ENCODE results near the gene REXO1.
"Not testable (repeated sequence)": the region's sequence is repeated elsewhere in the genome, so short reads cannot be mapped to it uniquely, and the experiment has no call there.

The REXO1 gene

GRCh38 chr19:1848399-1849131 is at the start of gene REXO1:
Gene REXO1 (minus strand): TSS chr19:1848483. CDS start chr19:1848358, 125 bp downstream.
- no peaks in the 10 kb centered on the region for H3K27me3 ChIP-seq (ENCODE audit: control insufficient read depth, insufficient read depth, low read length)
- H3K27ac ChIP-seq (ENCODE audit: low read length): no peak within 1 kb of the TSS
- H3K36me3 ChIP-seq (ENCODE audit: control insufficient read depth, insufficient read depth, low read length): no peaks in the 10 kb centered on the region
- no CpG with 5 or more reads among the region's 60 CpGs for WGBS (ENCODE audit: insufficient coverage, insufficient read length)
- H3K9me3 ChIP-seq (ENCODE audit: control insufficient read depth, insufficient read depth, low read length): no peaks in the 10 kb centered on the region
- DNase-seq (ENCODE audit: low read depth, low spot score): peak; percentile 82
- H3K4me1 ChIP-seq (ENCODE audit: control insufficient read depth, insufficient read depth, low read length): peaks cover 9% of the 10 kb centered on the region; the same call in 1 of the 2 replicates
- H3K4me3 ChIP-seq (ENCODE audit: low read length): peak within 1 kb of the TSS; percentile 86

- Histone ChIP-seq H3K27me3 (ENCODE audit: control insufficient read depth, insufficient read depth, low read length) (no peaks in the 10 kb centered on the region), H3K27ac (ENCODE audit: low read length) (no peak overlapping the region), H3K4me1 (ENCODE audit: control insufficient read depth, insufficient read depth, low read length) (peaks cover 2% of the 10 kb centered on the region; the same call in 1 of the 2 replicates), H3K36me3 (ENCODE audit: control insufficient read depth, insufficient read depth, low read length) (no peaks in the 10 kb centered on the region), H3K9me3 (ENCODE audit: control insufficient read depth, insufficient read depth, low read length) (no peaks in the 10 kb centered on the region), H3K4me3 (ENCODE audit: low read length) (no peak overlapping the region)
- DNase-seq (ENCODE audit: low read depth, low spot score): no peak
- no CpG with 5 or more reads among the region's 13 CpGs for whole genome bisulfite sequencing (ENCODE audit: insufficient coverage, insufficient read length)
These were observed 48.2 kb upstream of the REXO1 start for GRCh38 chr19:1896508-1896907.

- Histone ChIP-seq H3K4me1 (ENCODE audit: control insufficient read depth, insufficient read depth, low read length) (peaks cover 2% of the 10 kb centered on the region; the same call in 1 of the 2 replicates), H3K9me3 (ENCODE audit: control insufficient read depth, insufficient read depth, low read length) (no peaks in the 10 kb centered on the region), H3K27ac (ENCODE audit: low read length) (no peak overlapping the region), H3K36me3 (ENCODE audit: control insufficient read depth, insufficient read depth, low read length) (no peaks in the 10 kb centered on the region), H3K27me3 (ENCODE audit: control insufficient read depth, insufficient read depth, low read length) (no peaks in the 10 kb centered on the region), H3K4me3 (ENCODE audit: low read length) (no peak overlapping the region)
- WGBS (ENCODE audit: insufficient coverage, insufficient read length): no CpG with 5 or more reads among the region's 17 CpGs
- no peak for DNase-seq (ENCODE audit: low read depth, low spot score)
These were observed 45.5 kb upstream of the REXO1 start for GRCh38 chr19:1893791-1894190.

GRCh38 chr19:1889907-1890306 is 41.6 kb upstream of the REXO1 start:
- no peaks in the 10 kb centered on the region for H3K4me1 ChIP-seq (ENCODE audit: control insufficient read depth, insufficient read depth, low read length)
- H3K36me3 ChIP-seq (ENCODE audit: control insufficient read depth, insufficient read depth, low read length): no peaks in the 10 kb centered on the region
- no peaks in the 10 kb centered on the region for H3K9me3 ChIP-seq (ENCODE audit: control insufficient read depth, insufficient read depth, low read length)
- no peaks in the 10 kb centered on the region for H3K27me3 ChIP-seq (ENCODE audit: control insufficient read depth, insufficient read depth, low read length)
- no peak for DNase-seq (ENCODE audit: low read depth, low spot score)
- H3K27ac ChIP-seq (ENCODE audit: low read length): no peak overlapping the region
- no peak overlapping the region for H3K4me3 ChIP-seq (ENCODE audit: low read length)
- WGBS (ENCODE audit: insufficient coverage, insufficient read length): no CpG with 5 or more reads among the region's 1 CpG

- WGBS (ENCODE audit: insufficient coverage, insufficient read length): no CpG with 5 or more reads among the region's 5 CpGs
These were observed 40.1 kb upstream of the REXO1 start for GRCh38 chr19:1888385-1888784.

GRCh38 chr19:1886360-1886759 is 38.1 kb upstream of the REXO1 start:
- H3K27me3 ChIP-seq (ENCODE audit: control insufficient read depth, insufficient read depth, low read length); H3K4me3 ChIP-seq (ENCODE audit: low read length); H3K27ac ChIP-seq (ENCODE audit: low read length); DNase-seq (ENCODE audit: low read depth, low spot score); H3K9me3 ChIP-seq (ENCODE audit: control insufficient read depth, insufficient read depth, low read length); H3K36me3 ChIP-seq (ENCODE audit: control insufficient read depth, insufficient read depth, low read length); H3K4me1 ChIP-seq (ENCODE audit: control insufficient read depth, insufficient read depth, low read length): not testable (repeated sequence)
- WGBS (ENCODE audit: insufficient coverage, insufficient read length): no CpG with 5 or more reads among the region's 15 CpGs

More at GRCh38 chr19:1888385-1888784, 40.1 kb upstream of the REXO1 start:
- DNase-seq (ENCODE audit: low read depth, low spot score): no peak
- Histone ChIP-seq H3K27me3 (ENCODE audit: control insufficient read depth, insufficient read depth, low read length) (no peaks in the 10 kb centered on the region), H3K36me3 (ENCODE audit: control insufficient read depth, insufficient read depth, low read length) (no peaks in the 10 kb centered on the region), H3K27ac (ENCODE audit: low read length) (no peak overlapping the region), H3K4me3 (ENCODE audit: low read length) (no peak overlapping the region), H3K4me1 (ENCODE audit: control insufficient read depth, insufficient read depth, low read length) (peaks cover 1% of the 10 kb centered on the region; the same call in 1 of the 2 replicates), H3K9me3 (ENCODE audit: control insufficient read depth, insufficient read depth, low read length) (no peaks in the 10 kb centered on the region)

GRCh38 chr19:1885398-1886119 is 37.3 kb upstream of the REXO1 start, which contains the start of gene ABHD17A:
Gene ABHD17A (minus strand): TSS chr19:1885496. CDS start chr19:1881566, 3,930 bp downstream.
- H3K4me1 ChIP-seq (ENCODE audit: control insufficient read depth, insufficient read depth, low read length); H3K27me3 ChIP-seq (ENCODE audit: control insufficient read depth, insufficient read depth, low read length); H3K9me3 ChIP-seq (ENCODE audit: control insufficient read depth, insufficient read depth, low read length); H3K27ac ChIP-seq (ENCODE audit: low read length); H3K36me3 ChIP-seq (ENCODE audit: control insufficient read depth, insufficient read depth, low read length): not testable (repeated sequence)
- DNase-seq (ENCODE audit: low read depth, low spot score): peak; percentile 60
- WGBS (ENCODE audit: insufficient coverage, insufficient read length): no CpG with 5 or more reads among the region's 46 CpGs
- peak within 1 kb of the TSS; percentile 83 for H3K4me3 ChIP-seq (ENCODE audit: low read length)

GRCh38 chr19:1884719-1885334 is 36.5 kb upstream of the REXO1 start:
- H3K4me1 ChIP-seq (ENCODE audit: control insufficient read depth, insufficient read depth, low read length): peaks cover 1% of the 10 kb centered on the region; the same call in 1 of the 2 replicates
- H3K27me3 ChIP-seq (ENCODE audit: control insufficient read depth, insufficient read depth, low read length): no peaks in the 10 kb centered on the region
- H3K27ac ChIP-seq (ENCODE audit: low read length): no peak overlapping the region
- no peaks in the 10 kb centered on the region for H3K36me3 ChIP-seq (ENCODE audit: control insufficient read depth, insufficient read depth, low read length)
- no CpG with 5 or more reads among the region's 56 CpGs for WGBS (ENCODE audit: insufficient coverage, insufficient read length)
- no peak for DNase-seq (ENCODE audit: low read depth, low spot score)
- H3K9me3 ChIP-seq (ENCODE audit: control insufficient read depth, insufficient read depth, low read length): no peaks in the 10 kb centered on the region
- peak overlapping the region; percentile 83 for H3K4me3 ChIP-seq (ENCODE audit: low read length)

GRCh38 chr19:1884291-1884718 is 36.0 kb upstream of the REXO1 start:
- no CpG with 5 or more reads among the region's 11 CpGs for WGBS (ENCODE audit: insufficient coverage, insufficient read length)
- no peaks in the 10 kb centered on the region for H3K9me3 ChIP-seq (ENCODE audit: control insufficient read depth, insufficient read depth, low read length)
- no peaks in the 10 kb centered on the region for H3K36me3 ChIP-seq (ENCODE audit: control insufficient read depth, insufficient read depth, low read length)
- no peak for DNase-seq (ENCODE audit: low read depth, low spot score)
- H3K27me3 ChIP-seq (ENCODE audit: control insufficient read depth, insufficient read depth, low read length): no peaks in the 10 kb centered on the region
- peak overlapping the region; percentile 83; the same call in 1 of the 2 replicates for H3K4me3 ChIP-seq (ENCODE audit: low read length)
- H3K4me1 ChIP-seq (ENCODE audit: control insufficient read depth, insufficient read depth, low read length): peaks cover 1% of the 10 kb centered on the region; the same call in 1 of the 2 replicates
- no peak overlapping the region for H3K27ac ChIP-seq (ENCODE audit: low read length)

GRCh38 chr19:1883784-1884183 is 35.5 kb upstream of the REXO1 start:
- DNase-seq (ENCODE audit: low read depth, low spot score): no peak
- no peak overlapping the region for H3K27ac ChIP-seq (ENCODE audit: low read length)

More at GRCh38 chr19:1883784-1884183, 35.5 kb upstream of the REXO1 start:
- H3K4me3 ChIP-seq (ENCODE audit: low read length): no peak overlapping the region
- H3K9me3 ChIP-seq (ENCODE audit: control insufficient read depth, insufficient read depth, low read length): no peaks in the 10 kb centered on the region
- H3K27me3 ChIP-seq (ENCODE audit: control insufficient read depth, insufficient read depth, low read length): no peaks in the 10 kb centered on the region
- H3K4me1 ChIP-seq (ENCODE audit: control insufficient read depth, insufficient read depth, low read length): peaks cover 1% of the 10 kb centered on the region; the same call in 1 of the 2 replicates
- no peaks in the 10 kb centered on the region for H3K36me3 ChIP-seq (ENCODE audit: control insufficient read depth, insufficient read depth, low read length)
- no CpG with 5 or more reads among the region's 8 CpGs for WGBS (ENCODE audit: insufficient coverage, insufficient read length)
